SK-N-MC (cell line): Measurements from ENCODE around the gene MTCL1.

Source experiments
- EZH2 ChIP-seq: fragments of 200-600 bp; sonication (generic); IDR thresholded peaks from one replicate; pipeline ENCODE4 v1.6.1; 2017; ENCODE audit warnings: antibody characterized with exemption
- FOXP2 ChIP-seq: optimal IDR thresholded peaks from 2 replicates; pipeline ENCODE3; 2011; ENCODE audit warnings: mild to moderate bottlenecking, moderate library complexity; ENCODE audit not compliant: insufficient read depth; ENCODE audit errors: extremely low read length, control extremely low read depth
- POLR2AphosphoS5 ChIP-seq: IDR thresholded peaks from 2 replicates; pipeline ENCODE4 v1.6.1; 2012; ENCODE audit warnings: mild to moderate bottlenecking, low read depth, low read length, borderline replicate concordance

- TF ChIP-seq EZH2 (no peak), POLR2AphosphoS5 (no peak), FOXP2 (no peak)
Observed at GRCh38 chr18:8841781-8842485, 136.6 kb downstream of the MTCL1 start.
